BLaER1 treated with 17β-estradiol and CSF1 and Interleukin-3, amounts not matched to agents 10 nM and 100 nM (cell line): ENCODE data around the gene SORT1.

ENCODE experiments used
- H3K27ac ChIP-seq, 11 experiments: shearing (Covaris generic); formaldehyde crosslinking; 2 replicates each; pipeline ENCODE4 v1.8.1; 2022
- H3K27me3 ChIP-seq, 11 experiments: shearing (Covaris generic); formaldehyde crosslinking; 2 replicates each; pipeline ENCODE4 v1.8.1; 2022
- H3K36me3 ChIP-seq, 11 experiments: shearing (Covaris generic); formaldehyde crosslinking; 2 replicates each; pipeline ENCODE4 v1.8.1; 2022
- H3K4me1 ChIP-seq, 10 experiments: shearing (Covaris generic); formaldehyde crosslinking; 2 replicates each; pipeline ENCODE4 v1.8.1; 2022
- H3K4me2 ChIP-seq, 11 experiments: shearing (Covaris generic); formaldehyde crosslinking; 2 replicates each; pipeline ENCODE4 v1.8.1; 2022
- H3K4me3 ChIP-seq, 10 experiments: shearing (Covaris generic); formaldehyde crosslinking; 2 replicates each; pipeline ENCODE4 v1.8.1; 2022
- H3K9ac ChIP-seq, 11 experiments: shearing (Covaris generic); formaldehyde crosslinking; 2 replicates each; pipeline ENCODE4 v1.8.1; 2022
- H3K9me3 ChIP-seq, 11 experiments: shearing (Covaris generic); formaldehyde crosslinking; replicated peaks in 1 of 11; 2 replicates each; pipeline ENCODE4 v1.8.1; 2022
- H4K20me1 ChIP-seq, 11 experiments: shearing (Covaris generic); formaldehyde crosslinking; 2 replicates each; pipeline ENCODE4 v1.8.1; 2022
- Cebpa-rat ChIP-seq, 11 experiments: shearing (Covaris generic); IDR thresholded peaks; 2 replicates each; pipeline ENCODE4 v1.8.1; 2022

Gene SORT1

DNA sequence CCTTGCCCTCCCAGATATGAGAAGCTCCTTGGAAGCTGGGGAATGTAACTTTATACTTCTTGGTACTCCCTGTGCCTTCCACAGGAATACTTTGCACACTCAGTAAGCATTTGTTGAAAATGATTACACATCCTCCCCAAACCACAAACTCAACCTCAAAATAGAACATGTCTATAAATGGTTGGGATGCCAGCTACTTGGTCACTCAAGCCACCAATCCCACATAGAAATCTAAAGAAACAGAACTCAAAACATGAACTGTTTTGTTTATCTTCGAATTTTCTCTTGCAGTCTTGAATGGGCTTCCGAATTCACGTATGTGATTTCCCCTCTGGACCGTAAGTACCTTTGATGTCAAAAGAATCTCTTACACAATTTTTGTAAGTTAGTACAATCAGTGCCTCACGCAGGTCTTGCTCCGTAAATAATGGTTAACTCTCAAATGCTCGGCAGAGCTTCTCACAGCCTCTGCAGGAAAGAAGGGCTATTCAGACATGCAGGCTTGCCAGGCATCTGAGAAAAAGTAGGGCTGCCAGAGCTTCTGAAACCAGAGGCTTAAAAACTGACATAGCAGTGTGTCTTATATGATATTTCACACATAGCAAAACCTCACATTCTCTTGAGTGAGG is 26.9 kb downstream of the SORT1 start:
- no peak for TF ChIP-seq Cebpa-rat (IDR thresholded peaks at IDR 0.05)
- peaks cover 0 to 10% (median 0%) of the 10 kb centered on the region in 11 experiments; a peak in 1 of 22 replicates for H4K20me1 ChIP-seq
- peak overlapping the region; percentile 43 to 81 (median 60); a peak in 19 of 22 replicates for H3K27ac ChIP-seq
- H3K9me3 ChIP-seq = peaks cover 0 to 22% (median 10%) of the 10 kb centered on the region in 11 experiments; a peak in 12 of 22 replicates
- H3K36me3 ChIP-seq = peaks cover 6 to 27% (median 15%) of the 10 kb centered on the region in 11 experiments; a peak in 17 of 22 replicates
- peak overlapping the region; percentile 29 to 71 (median 47); a peak in 16 of 22 replicates for H3K9ac ChIP-seq
- peaks cover 45 to 74% (median 55%) of the 10 kb centered on the region in 10 experiments for H3K4me1 ChIP-seq
- H3K27me3 ChIP-seq = no peaks in the 10 kb centered on the region
- peak overlapping the region; percentile 64 to 93 (median 81) for H3K4me2 ChIP-seq
- peak overlapping the region in 9 of 10 experiments; percentile 6 to 61 (median 37); a peak in 15 of 20 replicates for H3K4me3 ChIP-seq

DNA sequence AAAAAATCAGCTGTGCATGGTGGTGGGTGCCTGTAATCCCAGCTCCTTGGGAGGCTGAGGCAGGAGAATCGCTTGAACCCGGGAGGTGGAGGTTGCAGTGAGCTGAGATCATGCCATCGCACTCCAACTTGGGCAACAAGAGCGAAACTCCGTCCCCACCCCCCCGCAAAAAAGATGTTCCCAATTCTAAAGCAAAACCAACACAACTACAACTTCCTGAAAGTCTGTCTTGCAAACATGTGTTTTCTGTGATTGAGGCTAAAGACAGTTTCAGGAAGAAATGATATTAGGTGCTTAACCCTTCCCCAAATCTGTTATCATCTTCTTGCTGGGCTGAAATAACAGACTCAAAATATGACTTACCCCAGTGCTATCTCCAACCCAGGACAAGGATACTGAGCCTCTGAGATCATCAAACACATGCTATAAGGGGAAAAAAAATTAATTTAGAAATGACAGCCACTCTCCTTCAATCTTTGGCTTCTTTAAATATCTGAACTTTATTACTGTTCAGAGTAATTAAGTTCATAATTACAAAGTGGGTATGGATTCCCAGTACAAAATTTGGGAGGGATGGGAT is 28.5 kb downstream of the SORT1 start:
- H3K4me3 ChIP-seq = no peak overlapping the region
- H3K36me3 ChIP-seq = peaks cover 8 to 35% (median 17%) of the 10 kb centered on the region in 11 experiments; a peak in 17 of 22 replicates
- peak overlapping the region in 1 of 11 experiments; percentile 13; a peak in 1 of 22 replicates for H3K9ac ChIP-seq
- peaks cover 49 to 79% (median 57%) of the 10 kb centered on the region in 10 experiments for H3K4me1 ChIP-seq
- no peaks in the 10 kb centered on the region for H3K27me3 ChIP-seq
- H3K27ac ChIP-seq = peak overlapping the region in 5 of 11 experiments; percentile 14 to 52 (median 46); a peak in 7 of 22 replicates
- peak overlapping the region; percentile 30 to 87 (median 78) for H3K4me2 ChIP-seq
- peaks cover 0 to 11% (median under 1%) of the 10 kb centered on the region in 11 experiments; a peak in 5 of 22 replicates for H3K9me3 ChIP-seq
- peaks cover 0 to 10% (median 0%) of the 10 kb centered on the region in 11 experiments; a peak in 1 of 22 replicates for H4K20me1 ChIP-seq
- TF ChIP-seq Cebpa-rat (IDR thresholded peaks at IDR 0.05) = no peak

DNA sequence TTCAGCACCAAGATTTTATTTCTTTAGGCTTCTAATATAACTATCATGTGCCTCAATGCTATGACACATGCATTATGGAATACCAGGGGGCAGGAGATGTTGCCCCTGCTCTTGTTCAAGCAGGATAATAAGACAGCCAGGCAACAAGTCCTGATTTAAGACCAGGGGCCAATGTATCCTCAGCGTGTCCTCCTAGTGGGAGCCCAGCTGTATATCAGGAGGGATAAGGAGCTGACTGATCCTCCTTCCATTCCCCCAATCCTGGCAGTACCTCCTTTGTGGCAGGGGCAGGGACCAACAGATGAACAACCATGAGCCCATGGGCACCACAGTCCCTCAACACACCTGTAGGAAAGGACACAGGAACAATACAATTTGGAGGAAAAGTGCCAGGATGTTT is 29.3 kb downstream of the SORT1 start:
- no peak overlapping the region for H3K4me3 ChIP-seq
- H3K27ac ChIP-seq = peak overlapping the region in 3 of 11 experiments; percentile 46 to 52 (median 50); a peak in 4 of 22 replicates
- H4K20me1 ChIP-seq = peaks cover 0 to 6% (median 0%) of the 10 kb centered on the region in 11 experiments; a peak in 1 of 22 replicates
- H3K4me1 ChIP-seq = peaks cover 44 to 79% (median 56%) of the 10 kb centered on the region in 10 experiments
- H3K9me3 ChIP-seq = peaks cover 0 to 9% (median 0%) of the 10 kb centered on the region in 11 experiments; a peak in 3 of 22 replicates
- peak overlapping the region; percentile 30 to 87 (median 78); a peak in 21 of 22 replicates for H3K4me2 ChIP-seq
- no peak overlapping the region for H3K9ac ChIP-seq
- H3K27me3 ChIP-seq = no peaks in the 10 kb centered on the region
- TF ChIP-seq Cebpa-rat (IDR thresholded peaks at IDR 0.05) = no peak
- H3K36me3 ChIP-seq = peaks cover 8 to 35% (median 17%) of the 10 kb centered on the region in 11 experiments; a peak in 17 of 22 replicates

DNA sequence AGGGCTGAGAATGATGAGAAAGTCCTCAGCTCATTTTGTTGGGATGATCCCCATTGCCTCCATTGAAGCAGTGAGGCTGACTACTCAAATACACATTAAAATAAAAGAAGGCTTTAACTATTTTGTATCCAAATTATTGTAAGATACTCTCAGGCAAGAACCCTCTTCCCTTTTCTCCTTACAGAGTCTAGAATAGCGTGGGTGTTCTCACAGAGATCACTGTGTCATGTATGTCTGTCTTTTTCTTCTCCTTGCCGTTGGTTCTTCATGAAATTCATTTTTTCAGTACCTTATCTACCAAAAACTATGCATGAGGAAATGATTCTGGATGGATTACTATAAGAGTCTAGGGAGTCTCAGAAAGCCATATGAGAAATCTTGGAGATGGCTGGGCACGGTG is 30.1 kb downstream of the SORT1 start:
- H3K4me3 ChIP-seq = no peak overlapping the region
- no peak overlapping the region for H3K9ac ChIP-seq
- peaks cover 8 to 35% (median 17%) of the 10 kb centered on the region in 11 experiments; a peak in 17 of 22 replicates for H3K36me3 ChIP-seq
- peaks cover 37 to 72% (median 48%) of the 10 kb centered on the region in 10 experiments for H3K4me1 ChIP-seq
- no peaks in the 10 kb centered on the region for H3K27me3 ChIP-seq
- H3K4me2 ChIP-seq = peak overlapping the region in 4 of 11 experiments; percentile 64 to 87 (median 80); a peak in 7 of 22 replicates
- TF ChIP-seq Cebpa-rat (IDR thresholded peaks at IDR 0.05) = no peak
- no peak overlapping the region for H3K27ac ChIP-seq
- 0 out of 22 replicates have a peak, but pooled peaks cover 0 to 5% (median 0%) of the 10 kb centered on the region in 11 experiments for H4K20me1 ChIP-seq
- peaks cover 0 to 9% (median 0%) of the 10 kb centered on the region in 11 experiments; a peak in 3 of 22 replicates for H3K9me3 ChIP-seq

DNA sequence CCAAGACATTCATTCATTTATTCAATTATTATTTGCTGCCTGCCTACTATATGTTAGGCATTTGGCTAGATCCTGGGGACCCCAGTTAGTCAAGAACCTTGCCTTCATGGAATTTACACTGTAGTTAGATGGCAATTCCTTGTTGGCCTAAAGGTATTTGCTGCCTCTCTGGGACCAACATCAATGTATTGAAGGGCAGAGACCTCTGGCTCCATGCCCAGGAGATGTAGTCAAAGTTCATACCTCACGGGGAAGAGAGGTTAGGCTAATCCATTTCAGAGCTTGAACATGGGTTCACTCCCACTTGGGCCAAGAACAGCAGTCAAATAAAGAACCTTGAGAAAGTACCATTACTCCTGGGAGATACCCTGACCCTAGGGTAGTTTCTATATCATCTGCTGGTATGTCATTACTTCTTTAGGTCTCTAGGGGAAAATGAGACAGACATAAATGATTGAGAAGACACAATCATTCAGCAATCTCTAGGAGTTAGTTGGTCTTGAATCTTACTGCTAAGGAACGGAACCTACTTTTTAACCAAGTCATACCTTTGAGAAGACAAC is 32.0 kb downstream of the SORT1 start:
- 0 out of 22 replicates have a peak overlapping the region, but pooled peaks of 1 of the 11 experiments have one; percentile 4 for H3K4me2 ChIP-seq
- no peak for TF ChIP-seq Cebpa-rat (IDR thresholded peaks at IDR 0.05)
- H3K9me3 ChIP-seq = peaks cover 0 to 9% (median 0%) of the 10 kb centered on the region in 11 experiments; a peak in 3 of 22 replicates
- no peak overlapping the region for H3K4me3 ChIP-seq
- 0 out of 22 replicates have a peak, but pooled peaks cover 0 to 1% (median 0%) of the 10 kb centered on the region in 11 experiments for H4K20me1 ChIP-seq
- peaks cover 23 to 68% (median 31%) of the 10 kb centered on the region in 10 experiments for H3K4me1 ChIP-seq
- no peak overlapping the region for H3K9ac ChIP-seq
- peaks cover 8 to 35% (median 17%) of the 10 kb centered on the region in 11 experiments; a peak in 17 of 22 replicates for H3K36me3 ChIP-seq
- no peaks in the 10 kb centered on the region for H3K27me3 ChIP-seq
- no peak overlapping the region for H3K27ac ChIP-seq

DNA sequence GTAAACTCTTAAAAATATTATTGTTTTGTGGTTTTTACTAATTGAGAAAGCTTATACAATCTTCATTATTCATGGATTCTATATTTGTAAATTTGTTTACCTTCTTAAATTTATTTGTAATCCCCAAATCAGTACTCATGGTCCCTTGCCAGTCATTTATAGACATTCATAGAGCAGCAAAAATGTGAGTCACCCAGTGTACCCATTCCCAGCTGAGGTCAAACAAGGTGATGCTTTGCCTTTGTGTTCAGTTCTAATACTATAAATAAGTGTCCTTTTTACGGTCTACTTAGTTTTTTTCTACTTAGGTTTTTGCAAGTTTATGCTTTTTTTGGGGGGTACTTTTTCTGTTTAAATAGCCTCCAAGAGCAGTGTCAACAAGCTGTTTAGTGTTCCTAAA is 36.1 kb downstream of the SORT1 start:
- Histone ChIP-seq H3K27ac (no peak overlapping the region), H3K4me1 (peaks cover 0 to 41% (median 9%) of the 10 kb centered on the region in 10 experiments; a peak in 11 of 20 replicates), H4K20me1 (no peaks in the 10 kb centered on the region), H3K9me3 (peaks cover 0 to 1% (median 0%) of the 10 kb centered on the region in 11 experiments; a peak in 2 of 22 replicates), H3K9ac (no peak overlapping the region), H3K36me3 (peaks cover 3 to 39% (median 12%) of the 10 kb centered on the region in 11 experiments; a peak in 15 of 22 replicates), H3K27me3 (no peaks in the 10 kb centered on the region), H3K4me3 (no peak overlapping the region), H3K4me2 (peak overlapping the region in 2 of 11 experiments; percentile 62 to 76; a peak in 4 of 22 replicates)
- TF ChIP-seq Cebpa-rat (IDR thresholded peaks at IDR 0.05) = no peak

DNA sequence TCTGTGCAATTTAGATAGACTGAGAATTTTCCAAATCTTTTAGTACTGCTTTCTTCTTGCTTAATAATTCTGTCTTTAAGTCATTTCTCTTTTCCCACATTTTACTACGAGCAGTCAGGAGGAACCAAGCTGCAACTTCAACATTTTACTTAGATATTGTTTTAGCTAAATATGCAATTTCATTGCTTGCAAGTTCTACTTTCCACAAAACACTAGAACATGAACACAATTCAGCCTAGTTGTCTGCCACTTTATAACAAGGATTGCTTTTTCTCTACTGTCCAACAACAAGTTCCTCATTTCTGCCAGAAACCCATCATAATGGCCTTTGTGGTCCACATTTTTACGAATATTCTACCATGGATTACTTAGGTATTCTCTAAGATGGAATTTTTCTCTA is 36.6 kb downstream of the SORT1 start:
- Histone ChIP-seq H3K4me2 (peak overlapping the region in 3 of 11 experiments; percentile 39 to 77 (median 76); a peak in 6 of 22 replicates), H3K27me3 (no peaks in the 10 kb centered on the region), H3K4me3 (no peak overlapping the region), H3K9me3 (no peaks in the 10 kb centered on the region), H3K4me1 (peaks cover 0 to 41% (median 9%) of the 10 kb centered on the region in 10 experiments; a peak in 11 of 20 replicates), H3K9ac (no peak overlapping the region), H3K36me3 (peaks cover 0 to 37% (median 8%) of the 10 kb centered on the region in 11 experiments; a peak in 9 of 22 replicates), H3K27ac (peak overlapping the region in 2 of 11 experiments; percentile 37 to 61; a peak in 2 of 22 replicates), H4K20me1 (no peaks in the 10 kb centered on the region)
- no peak for TF ChIP-seq Cebpa-rat (IDR thresholded peaks at IDR 0.05)

DNA sequence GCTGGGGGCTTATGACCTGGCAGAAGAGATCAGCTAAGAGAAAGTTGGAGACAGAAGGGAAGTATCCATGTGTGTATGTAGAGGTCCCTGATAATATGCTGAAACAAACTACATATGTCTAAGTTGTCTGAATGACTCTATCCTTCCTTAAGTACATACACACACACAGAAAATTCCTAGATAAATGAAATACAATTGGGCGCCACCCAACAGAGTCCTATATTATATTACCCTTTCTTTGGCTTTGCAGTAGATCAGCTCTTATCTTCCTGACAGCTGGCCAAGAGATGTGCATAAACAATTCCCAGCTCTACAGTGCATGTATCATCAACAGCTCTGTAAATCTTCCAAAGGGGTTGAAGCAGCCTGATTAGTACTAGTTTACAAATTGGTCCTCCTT is 40.1 kb downstream of the SORT1 start:
- Histone ChIP-seq H3K4me2 (no peak overlapping the region), H3K27me3 (no peaks in the 10 kb centered on the region), H3K36me3 (peaks cover 0 to 39% (median 0%) of the 10 kb centered on the region in 11 experiments; a peak in 5 of 22 replicates), H3K9me3 (no peaks in the 10 kb centered on the region), H3K27ac (no peak overlapping the region), H3K9ac (no peak overlapping the region), H4K20me1 (peaks cover 0 to 5% (median 0%) of the 10 kb centered on the region in 11 experiments; a peak in 2 of 22 replicates), H3K4me3 (no peak overlapping the region), H3K4me1 (peaks cover 0 to 33% (median 0%) of the 10 kb centered on the region in 10 experiments; a peak in 7 of 20 replicates)
- TF ChIP-seq Cebpa-rat (IDR thresholded peaks at IDR 0.05) = no peak
